HepG2 (cell line): ENCODE results near the gene CACTIN. TPM values are rescaled to one million over a fixed set of nuclear protein-coding genes. Genes with fewer than 3 reads are reported as not detected.

Experiments used
- ATAC-seq: fragments of 200-7000 bp; cut with Tn5 transposase; 3 replicates; pipeline ENCODE4 v1.9.1; 2020; ENCODE audit warnings: mild to moderate bottlenecking, moderate library complexity
- BruUV-seq: library from RNA; stranded (reverse); fragments of 400-500 nt; replicated peaks from 2 replicates; lab custom pipeline; 2021; lab: Mats Ljungman, UMichigan
- CTCF ChIA-PET: fragments of 300-600 bp; formaldehyde crosslinking; extraction: SDS; loops from one replicate; lab custom pipeline; 2021; ENCODE audit warnings: low total read pairs, inconsistent platforms, low intra/inter-chr PET ratio; lab: Yijun Ruan, JAX
- POLR2A ChIA-PET: fragments of 350-600 bp; sonication (Branson Sonifier 250); formaldehyde crosslinking; loops from one replicate; lab custom pipeline; 2020; ENCODE audit warnings: antibody characterized with exemption, inconsistent platforms; lab: Yijun Ruan, JAX
- DNase-seq: peaks from one replicate; pipeline ENCODE4 v3.0.0-alpha.2; 2015; ENCODE audit warnings: low spot score
- FAIRE-seq: peaks from 3 replicates; lab custom pipeline; 2011; peaks lifted over from hg19 to GRCh38; lab: Jason Lieb, UNC
- H2AFZ ChIP-seq: one replicate; pipeline ENCODE4 v1.6.1; 2011; ENCODE audit warnings: low read length, inconsistent platforms
- H3K27ac ChIP-seq: fragments of 300-600 bp; 3 replicates; pipeline ENCODE4 v1.8.0; 2011; ENCODE audit warnings: mixed run types, mild to moderate bottlenecking, mixed read lengths, low read length, inconsistent platforms; ENCODE audit not compliant: insufficient read depth; ENCODE audit errors: extremely low read length
- H3K27me3 ChIP-seq, 2 experiments: fragments of 200-600 bp in 1 of 2; 2 replicates in 1 of 2; 3 replicates in 1 of 2; pipeline versions ENCODE4 v1.6.0 to v1.8.0; 2011; ENCODE audit warnings: low read length in 2 of 2, mild to moderate bottlenecking in 2 of 2, moderate library complexity in 2 of 2, inconsistent platforms in 1 of 2; ENCODE audit not compliant: insufficient read depth in 2 of 2, control insufficient read depth in 1 of 2
- H3K36me3 ChIP-seq, 2 experiments: fragments of 200-600 bp in 1 of 2; replicated peaks in 1 of 2; 2 replicates in 1 of 2; 3 replicates in 1 of 2; pipeline versions ENCODE4 v1.5.1 to v1.8.0; 2011; ENCODE audit warnings: low read length in 2 of 2, inconsistent platforms in 1 of 2; ENCODE audit not compliant: insufficient read depth in 2 of 2, control insufficient read depth in 1 of 2
- H3K4me1 ChIP-seq: 2 replicates; pipeline ENCODE4 v1.5.1; 2012; ENCODE audit warnings: low read length, inconsistent platforms; ENCODE audit not compliant: insufficient read depth
- H3K4me2 ChIP-seq: 2 replicates; pipeline ENCODE4 v1.6.0; 2011; ENCODE audit warnings: low read depth, low read length, inconsistent platforms
- H3K4me3 ChIP-seq, 3 experiments: fragments of 200-600 bp in 1 of 3; sonication (generic), shearing (Covaris generic) in 1 of 3; replicated peaks in 1 of 3; 2 replicates each; pipeline ENCODE4 v1.5.1; 2011 to 2016; ENCODE audit warnings: low read length in 3 of 3, inconsistent platforms in 2 of 3, low read depth in 2 of 3, mild to moderate bottlenecking in 2 of 3, control low read depth in 1 of 3, mixed read lengths in 1 of 3; ENCODE audit not compliant: insufficient read depth in 1 of 3
- H3K79me2 ChIP-seq: one replicate; pipeline ENCODE4 v1.6.1; 2011; ENCODE audit warnings: low read length, inconsistent platforms; ENCODE audit not compliant: insufficient read depth
- H3K9ac ChIP-seq: 2 replicates; pipeline ENCODE4 v1.6.0; 2011; ENCODE audit warnings: mild to moderate bottlenecking, low read depth, low read length, inconsistent platforms; ENCODE audit not compliant: insufficient read depth
- H3K9me3 ChIP-seq: 2 replicates; pipeline ENCODE4 v1.5.1; 2012; ENCODE audit warnings: mild to moderate bottlenecking, low read length
- H4K20me1 ChIP-seq: 2 replicates; pipeline ENCODE4 v1.6.0; 2011; ENCODE audit warnings: inconsistent platforms, mild to moderate bottlenecking, low read length, moderate library complexity; ENCODE audit not compliant: insufficient read depth
- KAT2B ChIP-seq: fragments of 150-350 bp; IDR thresholded peaks from 2 replicates; pipeline ENCODE4 v1.6.1; 2014; ENCODE audit warnings: low read depth, low read length, borderline replicate concordance
- NR2F2 ChIP-seq: IDR thresholded peaks from 2 replicates; pipeline ENCODE4 v1.6.1; 2012; ENCODE audit warnings: low read depth, inconsistent platforms, borderline replicate concordance
- RBM22 ChIP-seq: fragments of 200-400 bp; formaldehyde crosslinking; optimal IDR thresholded peaks from 2 replicates; pipeline ENCODE3; 2017; ENCODE audit warnings: mild to moderate bottlenecking, low read length, moderate library complexity
- SP4 ChIP-seq: sonication (generic); formaldehyde crosslinking; IDR thresholded peaks from 2 replicates; pipeline ENCODE4 v1.8.1; 2023; ENCODE audit warnings: mild to moderate bottlenecking, missing genetic modification reagents
- ZNF17 ChIP-seq: sonication (generic); formaldehyde crosslinking; IDR thresholded peaks from 2 replicates; pipeline ENCODE4 v1.5.0; 2020; ENCODE audit warnings: mild to moderate bottlenecking, missing genetic modification reagents
- ZNF350 ChIP-seq: sonication (generic); formaldehyde crosslinking; IDR thresholded peaks from 2 replicates; pipeline ENCODE4 v1.4.0; 2020; ENCODE audit warnings: mild to moderate bottlenecking, low read depth, missing genetic modification reagents, borderline replicate concordance
- ZNF674 ChIP-seq: sonication (generic); formaldehyde crosslinking; IDR thresholded peaks from 2 replicates; pipeline ENCODE4 v1.5.0; 2020; ENCODE audit warnings: low read depth, mild to moderate bottlenecking, missing genetic modification reagents
- WGBS: methylation state at CpG from one replicate; pipeline ENCODE4 v1.1.6; 2017; ENCODE audit warnings: low lambda C conversion rate; 5-methylcytosine and 5-hydroxymethylcytosine counted together
- in situ Hi-C: cut with HindIII; loops from 2 replicates; pipeline ENCODE4 v1.10.0; 2017; ENCODE audit warnings: low pct_unique_long_range_greater_than_20kb; ENCODE audit not compliant: extremely low pct_ligation_motif_present
- intact Hi-C: fragments of 100-400 bp; cut with micrococcal nuclease; formaldehyde crosslinking; loops from one replicate; pipeline ENCODE4 v1.10.0; 2022; ENCODE audit not compliant: unreplicated experiment
- polyA plus RNA-seq, 8 experiments: library from polyadenylated mRNA; depleted of rRNA in 3 of 8; stranded (reverse) in 7 of 8; unstranded in 1 of 8; fragments of >200 nt; fragmentation: Illumina TruSeq in 4 of 8; extraction: Trizol in 4 of 8; gene quantifications; 2 replicates each; pipeline versions ENCODE4 v1.2.1 to v1.2.3, GENCODE V29; 2011 to 2016; ENCODE audit warnings: low read depth in 4 of 8, missing spikeins in 1 of 8, mixed read lengths in 1 of 8; ENCODE audit not compliant: insufficient read depth in 1 of 8
- total RNA-seq, 5 experiments: library from RNA; depleted of rRNA; stranded (reverse); fragments of >200 nt; fragmentation: Illumina TruSeq; extraction: Trizol; gene quantifications; 2 replicates each; pipeline ENCODE4 v1.2.3, GENCODE V29; 2016; ENCODE audit warnings: low read depth in 1 of 5
- TF ChIP-seq, protein P1 (sequence below): sonication (generic); formaldehyde crosslinking; IDR thresholded peaks from 2 replicates; pipeline ENCODE4 v1.9.0; 2022; ENCODE audit warnings: missing genetic modification reagents, mild to moderate bottlenecking, borderline replicate concordance
- TF ChIP-seq, protein P2 (sequence below): sonication (generic); formaldehyde crosslinking; IDR thresholded peaks from 2 replicates; pipeline ENCODE4 v1.5.0; 2020; ENCODE audit warnings: mild to moderate bottlenecking, missing genetic modification reagents

The CACTIN gene
- total and polyA plus RNA-seq, 2 of the 13 experiments (the other 11 are each of a cell fraction or from before 2014, with no cell fraction given): 10.0 to 16.6 TPM

DNA sequence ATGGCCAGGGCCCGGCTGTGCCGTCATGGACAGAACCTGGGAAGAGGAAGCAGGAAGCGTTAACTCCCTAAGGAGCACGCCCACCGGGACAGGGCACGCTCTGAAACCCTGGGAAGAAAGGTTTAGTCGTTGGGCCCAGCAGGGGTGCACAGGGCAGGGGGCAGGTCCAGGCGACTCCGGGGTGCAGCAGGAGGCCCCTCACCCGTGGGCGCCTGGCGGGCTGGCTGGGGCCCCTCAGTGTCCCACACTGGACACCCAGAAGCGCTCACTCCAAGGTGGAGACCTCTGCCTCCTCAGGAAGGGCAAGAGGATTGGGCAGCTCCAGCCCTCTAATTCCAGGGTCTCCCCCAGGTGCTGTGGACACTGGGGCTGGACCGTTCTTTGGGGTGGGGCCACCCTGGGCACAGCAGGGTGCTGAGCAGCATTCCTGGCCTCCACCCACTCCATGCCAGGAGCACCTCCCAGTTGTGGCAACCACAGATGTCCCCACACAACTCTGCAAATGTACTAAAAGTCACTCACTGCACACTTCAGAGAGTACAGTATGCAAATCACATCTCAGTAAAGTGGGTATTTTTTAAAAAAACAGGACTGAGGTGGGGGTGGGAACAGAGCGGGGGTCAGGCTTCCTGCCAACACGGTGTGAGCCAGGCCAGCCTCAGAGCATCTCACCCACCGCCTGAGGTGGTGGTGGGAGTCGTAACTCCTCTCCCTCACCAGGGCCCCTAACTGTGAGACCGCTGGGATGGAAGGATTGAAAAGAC is 38.5 kb upstream of the CACTIN start (continued):
- TF ChIP-seq, protein P1, sequence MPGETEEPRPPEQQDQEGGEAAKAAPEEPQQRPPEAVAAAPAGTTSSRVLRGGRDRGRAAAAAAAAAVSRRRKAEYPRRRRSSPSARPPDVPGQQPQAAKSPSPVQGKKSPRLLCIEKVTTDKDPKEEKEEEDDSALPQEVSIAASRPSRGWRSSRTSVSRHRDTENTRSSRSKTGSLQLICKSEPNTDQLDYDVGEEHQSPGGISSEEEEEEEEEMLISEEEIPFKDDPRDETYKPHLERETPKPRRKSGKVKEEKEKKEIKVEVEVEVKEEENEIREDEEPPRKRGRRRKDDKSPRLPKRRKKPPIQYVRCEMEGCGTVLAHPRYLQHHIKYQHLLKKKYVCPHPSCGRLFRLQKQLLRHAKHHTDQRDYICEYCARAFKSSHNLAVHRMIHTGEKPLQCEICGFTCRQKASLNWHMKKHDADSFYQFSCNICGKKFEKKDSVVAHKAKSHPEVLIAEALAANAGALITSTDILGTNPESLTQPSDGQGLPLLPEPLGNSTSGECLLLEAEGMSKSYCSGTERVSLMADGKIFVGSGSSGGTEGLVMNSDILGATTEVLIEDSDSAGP (CRISPR knock-in tag): no peak
- TF ChIP-seq ZNF674: no peak
- TF ChIP-seq NR2F2: no peak
- TF ChIP-seq SP4 (CRISPR knock-in tag): no peak
- TF ChIP-seq RBM22: no peak
- no peak for TF ChIP-seq ZNF350 (CRISPR knock-in tag)
- no peak for TF ChIP-seq KAT2B
- no peak for TF ChIP-seq ZNF17 (CRISPR knock-in tag)

DNA sequence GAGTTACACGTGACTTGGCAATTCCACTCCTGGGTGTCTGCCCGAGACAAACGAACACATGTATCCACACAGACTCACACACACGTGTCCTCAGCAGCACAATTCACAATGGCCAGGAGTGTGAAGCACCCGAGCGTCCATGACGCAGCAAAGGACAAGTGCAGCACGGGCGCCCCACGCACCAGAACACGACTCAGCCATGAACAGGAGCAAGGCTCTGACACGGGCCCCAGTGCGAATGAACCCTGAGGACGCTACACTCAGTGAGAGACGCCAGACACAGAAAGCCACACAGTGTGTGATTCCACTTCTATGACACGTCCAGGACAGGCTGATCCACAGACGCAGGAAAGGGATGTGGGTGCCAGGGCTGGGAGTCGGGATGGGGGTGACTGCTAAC is 37.2 kb upstream of the CACTIN start:
- TF ChIP-seq, protein P2, sequence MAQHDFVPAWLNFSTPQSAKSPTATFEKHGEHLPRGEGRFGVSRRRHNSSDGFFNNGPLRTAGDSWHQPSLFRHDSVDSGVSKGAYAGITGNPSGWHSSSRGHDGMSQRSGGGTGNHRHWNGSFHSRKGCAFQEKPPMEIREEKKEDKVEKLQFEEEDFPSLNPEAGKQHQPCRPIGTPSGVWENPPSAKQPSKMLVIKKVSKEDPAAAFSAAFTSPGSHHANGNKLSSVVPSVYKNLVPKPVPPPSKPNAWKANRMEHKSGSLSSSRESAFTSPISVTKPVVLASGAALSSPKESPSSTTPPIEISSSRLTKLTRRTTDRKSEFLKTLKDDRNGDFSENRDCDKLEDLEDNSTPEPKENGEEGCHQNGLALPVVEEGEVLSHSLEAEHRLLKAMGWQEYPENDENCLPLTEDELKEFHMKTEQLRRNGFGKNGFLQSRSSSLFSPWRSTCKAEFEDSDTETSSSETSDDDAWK: no peak
- 98% methylated on average over 18 of the region's 18 CpGs for WGBS
- CTCF ChIA-PET: no interaction called here

More for the DNA sequence above, 37.2 kb upstream of the CACTIN start:
- intact Hi-C loops (no loop called here), in situ Hi-C loops (loop anchor here (5.0 kb wide), 1 partner anchor 43 kb away; the partner anchor contains the start of gene TJP3)
- no peak overlapping the region for H3K4me3 ChIP-seq
- H4K20me1 ChIP-seq: no peaks in the 10 kb centered on the region
- no peaks in the 10 kb centered on the region for H3K27me3 ChIP-seq
- peaks cover 0 to 16% of the 10 kb centered on the region in 2 experiments; a peak in 4 of 5 replicates for H3K36me3 ChIP-seq
- POLR2A ChIA-PET: no interaction called here
- no peak overlapping the region for H3K4me2 ChIP-seq
- peaks cover 12% of the 10 kb centered on the region for H3K4me1 ChIP-seq
- ATAC-seq: no peak
- H2AFZ ChIP-seq: no peak overlapping the region
- no peak overlapping the region for H3K27ac ChIP-seq
- H3K79me2 ChIP-seq: no peaks in the 10 kb centered on the region
- no peak overlapping the region for H3K9ac ChIP-seq
- no peaks in the 10 kb centered on the region for H3K9me3 ChIP-seq
- FAIRE-seq: no peak
- no TSS peak for BruUV-seq
- no peak for DNase-seq
